ENCODE results near the gene LRMDA. TPM values are rescaled to one million over a fixed set of nuclear protein-coding genes. Genes with fewer than 3 reads are reported as not detected.
"Not testable (repeated sequence)": the region's sequence is repeated elsewhere in the genome, so short reads cannot be mapped to it uniquely, and the experiment has no call there.

The LRMDA gene
- total RNA-seq, 1 experiment from 2014 or later, result 7.9 TPM

DNA sequence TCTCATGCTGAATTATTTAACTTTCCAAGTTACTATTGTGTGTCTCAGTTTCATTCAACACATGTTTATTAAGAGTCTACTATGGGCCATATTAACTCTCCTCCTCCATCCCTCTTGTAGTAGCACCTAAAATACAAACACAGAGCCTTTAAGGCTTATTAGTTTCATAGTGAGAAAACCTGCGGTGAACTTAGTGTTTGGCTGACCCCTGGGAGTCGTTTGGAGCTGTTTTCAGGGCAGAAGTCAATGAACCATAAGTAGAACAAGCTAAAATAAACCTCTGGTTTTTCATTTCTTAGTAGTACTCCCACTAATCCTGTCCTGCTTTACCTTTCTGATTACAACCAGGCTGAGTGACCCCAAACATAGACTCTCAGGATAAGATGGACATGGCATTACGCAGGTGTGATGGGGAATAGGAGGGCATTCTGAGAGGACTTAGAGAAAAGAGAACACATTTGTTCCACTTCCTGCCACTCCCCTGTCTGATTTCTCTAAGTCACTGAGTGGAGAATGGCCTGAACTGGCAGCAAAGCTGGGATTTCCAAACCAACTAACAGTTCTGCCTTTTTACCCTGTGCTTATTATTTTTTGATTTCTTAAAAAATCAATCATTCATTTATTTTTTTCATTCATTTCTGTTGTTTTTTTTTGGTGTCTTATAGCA, 74.5 kb downstream of the LRMDA start:
- DNase-seq (ENCODE audit: low read depth), result no peak

DNA sequence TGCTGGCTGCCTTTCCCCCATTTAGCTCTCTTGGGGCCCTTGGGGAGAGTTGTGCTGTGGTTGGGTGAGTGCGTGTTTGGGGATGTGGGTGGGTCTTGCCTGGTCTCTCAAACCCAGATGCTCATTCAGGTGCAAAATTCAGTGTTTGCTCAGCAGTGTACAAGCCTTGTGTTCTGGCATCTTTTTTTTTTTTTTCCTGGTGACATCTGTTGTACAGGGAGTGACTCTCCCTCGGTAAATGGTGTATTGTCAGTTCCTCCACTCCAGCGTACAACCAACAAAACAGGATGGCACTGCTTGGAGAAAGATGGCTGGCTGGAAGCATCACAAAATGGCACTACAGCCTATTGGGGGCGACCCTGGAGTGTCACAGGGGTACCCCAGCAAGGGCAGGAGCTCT, 75.5 kb downstream of the LRMDA start:
- DNase-seq (ENCODE audit: low read depth), result no peak

DNA sequence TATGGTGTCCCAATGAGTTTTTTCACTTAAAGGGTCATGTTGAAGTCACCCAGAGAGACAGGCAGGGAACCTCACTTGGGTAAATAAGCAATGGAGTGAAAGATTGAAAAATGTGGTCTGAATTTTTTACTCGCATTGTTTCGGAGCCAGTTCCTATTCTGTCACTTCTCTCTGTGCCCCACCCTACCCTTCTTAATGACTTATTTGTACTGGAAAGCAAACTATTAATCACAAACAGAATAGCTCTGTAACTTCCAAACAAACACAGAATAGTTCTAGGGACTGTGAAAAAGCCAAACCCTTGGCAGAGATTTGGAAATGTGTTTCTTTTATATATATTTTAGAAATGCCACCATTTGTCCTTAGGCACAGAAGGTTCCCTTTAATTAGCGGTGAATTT, 76.0 kb downstream of the LRMDA start:
- DNase-seq (ENCODE audit: low read depth), result no peak

DNA sequence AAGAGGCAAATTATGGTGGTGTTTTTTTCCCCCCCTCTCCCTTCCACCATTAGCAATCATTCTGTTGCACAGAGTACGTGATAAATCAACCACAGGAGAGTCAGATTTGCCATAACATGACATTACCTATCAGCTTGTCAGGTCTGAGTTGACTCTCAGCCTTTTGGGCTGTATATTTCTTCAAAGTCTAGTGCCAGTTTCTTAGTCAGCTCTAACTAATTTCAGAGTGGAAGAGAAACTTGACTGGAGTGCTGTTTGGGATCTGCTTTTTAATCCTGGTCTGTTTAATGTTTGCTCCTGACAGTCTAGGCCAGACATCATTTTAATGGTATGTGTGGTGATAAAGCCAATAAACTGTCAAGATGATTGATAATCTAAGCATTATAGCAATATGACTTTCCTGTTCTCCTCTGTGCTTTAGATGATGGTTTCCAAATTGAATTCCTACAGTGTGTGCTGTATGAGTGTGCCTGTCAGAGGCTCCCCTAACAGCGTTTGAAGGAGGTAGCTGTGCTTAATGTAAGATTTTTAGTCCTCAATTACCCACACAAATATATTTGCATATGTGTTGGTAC, 76.9 kb downstream of the LRMDA start:
- DNase-seq (ENCODE audit: low read depth), result peak; percentile 3

DNA sequence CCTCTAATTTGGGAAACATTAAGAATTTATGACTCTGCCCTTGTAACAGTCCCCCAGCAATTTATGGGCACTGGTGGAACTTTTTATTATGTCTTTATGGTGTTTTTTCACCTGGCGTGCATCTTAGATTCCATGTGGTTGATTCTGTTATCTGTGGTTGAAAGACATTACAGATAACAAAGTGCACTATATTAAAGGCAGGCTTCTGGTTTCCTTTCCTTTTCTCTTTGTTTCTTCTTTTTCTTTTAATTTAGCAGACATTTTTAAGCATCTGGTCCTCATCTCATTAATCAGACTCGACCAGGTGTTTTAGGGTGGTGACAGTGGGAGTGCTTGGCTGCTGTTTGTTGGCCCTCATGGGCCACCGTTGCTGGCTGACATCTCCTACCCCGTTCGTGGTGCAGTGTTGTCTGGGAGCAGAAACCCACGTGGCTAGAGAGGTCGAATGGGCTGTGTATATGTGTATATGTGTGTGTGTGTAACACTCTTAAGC, 77.4 kb downstream of the LRMDA start:
- no peak for DNase-seq (ENCODE audit: low read depth)

DNA sequence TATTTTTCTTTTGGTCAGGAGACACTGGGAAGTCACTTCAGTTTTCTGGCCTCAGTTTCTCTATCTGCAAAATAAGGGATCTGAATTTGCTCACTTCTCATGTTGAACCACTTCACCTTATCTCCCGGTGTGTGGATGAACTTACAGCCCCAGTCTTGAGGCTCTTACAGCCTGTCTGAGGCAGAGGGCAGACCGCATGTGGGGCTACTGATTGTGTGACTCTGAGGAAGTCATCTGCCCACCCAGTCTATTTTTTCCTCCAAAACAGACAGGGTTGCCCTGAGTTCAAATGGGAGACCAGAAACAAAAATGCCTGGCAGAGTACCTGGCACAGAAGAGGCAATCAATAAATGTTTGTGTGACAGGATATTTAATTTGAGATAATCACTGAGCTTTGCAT, 78.3 kb downstream of the LRMDA start:
- DNase-seq (ENCODE audit: low read depth), result no peak

DNA sequence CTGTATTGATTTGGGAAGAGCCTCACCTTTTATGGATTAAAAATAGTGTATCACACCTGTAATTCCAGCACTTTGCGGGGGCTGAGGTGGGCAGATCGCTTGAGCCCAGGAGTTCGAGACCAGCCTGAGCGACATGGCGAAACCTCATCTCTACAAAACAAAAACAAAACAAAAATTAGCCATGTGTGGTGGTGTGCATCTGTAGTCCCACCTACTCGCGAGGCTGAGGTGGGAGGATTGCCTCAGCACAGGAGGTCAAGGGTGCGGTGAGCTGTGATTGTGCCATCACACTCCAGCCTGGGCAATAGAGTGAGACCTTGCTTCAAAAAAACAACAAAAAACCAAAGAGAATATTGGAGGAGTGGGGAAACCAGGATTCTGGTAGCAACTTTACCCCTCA, 79.6 kb downstream of the LRMDA start:
- no peak for DNase-seq (ENCODE audit: low read depth)

DNA sequence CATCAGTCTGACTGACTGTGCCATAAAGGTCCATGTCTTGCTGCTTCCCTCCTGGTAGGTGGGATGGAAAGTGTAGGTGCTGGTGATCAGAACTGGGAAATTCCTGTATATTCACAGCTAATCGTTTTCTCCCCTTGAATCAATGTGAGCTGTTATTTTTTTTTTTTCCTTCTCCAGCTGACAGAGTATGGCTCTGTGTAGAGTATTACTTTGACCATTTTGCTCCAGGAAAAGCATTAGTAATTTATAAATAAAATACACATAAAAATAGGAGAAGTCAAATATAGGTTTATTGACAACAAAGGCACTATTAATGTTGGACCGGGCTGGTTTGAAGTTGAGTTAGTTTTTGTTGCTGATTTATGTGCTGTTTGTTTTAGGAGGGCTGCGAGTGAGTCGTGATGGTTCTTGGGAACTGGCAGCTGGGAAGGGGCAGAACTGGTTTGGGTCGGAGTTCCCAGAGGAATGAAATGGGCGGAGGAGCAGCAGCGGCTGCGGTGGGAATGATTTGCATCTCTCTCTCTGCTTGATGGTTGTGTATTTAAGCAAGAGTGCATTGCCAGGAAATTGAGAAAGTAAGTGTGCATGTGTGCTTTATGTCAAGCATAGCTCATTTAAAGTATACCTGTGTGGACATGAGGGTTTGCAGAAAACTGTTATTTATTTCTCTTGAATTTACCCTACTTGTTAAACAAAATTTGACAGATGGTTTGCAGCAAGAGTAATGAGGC, 80.9 kb downstream of the LRMDA start:
- no peak for DNase-seq (ENCODE audit: low read depth)

DNA sequence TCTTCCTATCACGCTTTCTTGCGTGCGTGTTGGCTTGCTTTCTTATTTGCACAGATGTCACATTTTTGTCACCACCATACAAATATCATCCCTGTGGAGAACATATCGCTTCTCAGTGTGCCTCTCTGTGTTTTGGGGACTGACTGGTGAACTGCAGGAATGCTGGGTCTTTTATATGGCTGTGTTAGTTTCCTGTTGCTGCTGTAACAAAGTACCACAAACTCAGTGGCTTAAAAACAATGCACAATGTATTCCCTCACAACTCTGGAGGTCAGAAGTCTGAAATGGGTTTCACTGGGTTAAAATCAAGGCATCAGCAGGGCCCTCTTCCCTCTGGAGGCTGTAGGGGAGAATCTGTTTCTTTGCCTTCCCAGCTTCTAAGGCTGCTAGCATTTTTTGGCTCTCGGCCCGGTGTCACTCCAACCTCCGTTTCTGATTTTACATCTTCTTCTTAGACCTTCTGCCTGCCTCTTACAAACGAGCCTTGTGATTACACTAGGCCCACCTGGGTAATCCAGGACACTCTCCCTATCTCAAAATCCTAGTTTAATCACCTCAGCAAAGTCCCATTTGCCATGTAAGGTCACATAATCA, 82.0 kb downstream of the LRMDA start:
- DNase-seq (ENCODE audit: low read depth), result no peak

DNA sequence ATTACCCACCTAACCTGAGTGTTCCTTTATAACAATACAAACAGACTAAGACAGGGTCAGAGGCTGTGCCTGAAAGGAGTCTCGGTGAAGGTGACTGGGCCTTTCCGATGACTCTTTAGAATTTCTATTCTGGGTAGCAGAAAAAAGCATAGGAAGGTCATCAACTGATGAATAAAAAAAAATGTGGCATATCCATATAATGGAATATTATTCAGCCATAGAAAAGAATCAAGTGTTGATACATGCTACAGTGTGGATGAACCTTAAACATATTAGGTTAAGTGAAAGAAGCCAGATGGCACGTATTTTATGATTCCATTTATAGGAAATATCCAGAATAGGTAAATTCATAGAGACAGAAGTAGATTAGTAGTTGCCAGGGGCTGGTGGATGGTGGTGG, 83.4 kb downstream of the LRMDA start:
- DNase-seq (ENCODE audit: low read depth), result no peak

DNA sequence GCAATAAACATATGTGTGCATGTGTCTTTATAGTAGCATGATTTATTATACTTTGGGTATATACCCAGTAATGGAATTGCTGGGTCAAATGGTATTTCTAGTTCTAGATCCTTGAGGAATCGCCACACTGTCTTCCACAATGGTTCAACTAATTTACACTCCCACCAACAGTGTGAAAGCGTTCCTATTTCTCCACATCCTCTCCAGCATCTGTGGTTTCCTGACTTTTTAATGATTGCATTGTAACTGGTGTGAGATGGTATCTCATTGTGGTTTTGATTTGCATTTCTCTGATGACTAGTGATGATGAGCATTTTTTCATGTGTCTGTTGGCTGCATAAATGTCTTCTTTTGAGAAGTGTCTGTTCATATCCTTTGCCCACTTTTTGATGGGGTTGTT, 84.7 kb downstream of the LRMDA start:
- not testable (repeated sequence) for DNase-seq (ENCODE audit: low read depth)

DNA sequence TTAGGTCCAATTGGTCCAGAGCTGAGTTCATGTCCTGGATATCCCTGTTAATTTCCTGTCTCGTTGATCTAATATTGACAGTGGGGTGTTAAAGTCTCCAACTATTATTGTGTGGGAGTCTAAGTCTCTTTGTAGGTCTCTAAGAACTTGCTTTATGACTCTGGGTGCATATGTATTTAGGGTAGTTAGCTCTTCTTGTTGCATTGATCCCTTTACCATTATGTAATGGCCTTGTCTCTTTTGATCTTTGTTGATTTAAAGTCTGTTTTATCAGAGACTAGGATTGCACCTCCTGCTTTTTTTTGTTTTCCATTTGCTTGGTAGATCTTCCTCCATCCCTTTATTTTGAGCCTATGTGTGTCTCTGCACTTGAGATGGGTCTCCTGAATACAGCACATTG, 87.8 kb downstream of the LRMDA start:
- DNase-seq (ENCODE audit: low read depth), result not testable (repeated sequence)

DNA sequence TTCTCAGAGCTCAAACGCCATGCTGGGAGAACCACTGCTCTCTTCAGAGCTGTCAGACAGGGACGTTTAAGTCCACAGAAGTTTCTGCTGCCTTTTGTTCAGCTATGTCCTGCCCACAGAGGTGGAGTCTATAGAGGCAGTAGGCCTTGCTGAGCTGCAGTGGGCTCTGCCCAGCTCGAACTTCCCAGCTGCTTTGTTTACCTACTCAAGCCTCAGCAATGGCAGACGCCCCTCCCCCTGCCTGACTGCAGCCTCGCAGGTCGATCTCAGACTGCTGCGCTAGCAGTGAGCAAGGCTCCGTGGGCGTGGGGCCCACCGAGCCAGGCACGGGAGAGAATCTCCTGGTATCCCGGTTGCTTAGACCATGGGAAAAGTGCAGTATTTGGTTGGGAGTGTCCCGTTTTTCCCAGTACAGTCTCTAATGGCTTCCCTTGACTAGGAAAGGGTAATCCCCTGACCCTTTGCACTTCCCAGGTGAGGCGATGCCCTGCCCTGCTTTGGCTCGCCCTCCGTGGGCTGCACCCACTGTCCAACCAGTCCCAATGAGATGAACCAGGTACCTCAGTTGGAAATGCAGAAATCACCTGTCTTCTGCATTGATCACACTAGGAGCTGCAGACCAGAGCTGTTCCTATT, 89.9 kb downstream of the LRMDA start:
- not testable (repeated sequence) for DNase-seq (ENCODE audit: low read depth)

DNA sequence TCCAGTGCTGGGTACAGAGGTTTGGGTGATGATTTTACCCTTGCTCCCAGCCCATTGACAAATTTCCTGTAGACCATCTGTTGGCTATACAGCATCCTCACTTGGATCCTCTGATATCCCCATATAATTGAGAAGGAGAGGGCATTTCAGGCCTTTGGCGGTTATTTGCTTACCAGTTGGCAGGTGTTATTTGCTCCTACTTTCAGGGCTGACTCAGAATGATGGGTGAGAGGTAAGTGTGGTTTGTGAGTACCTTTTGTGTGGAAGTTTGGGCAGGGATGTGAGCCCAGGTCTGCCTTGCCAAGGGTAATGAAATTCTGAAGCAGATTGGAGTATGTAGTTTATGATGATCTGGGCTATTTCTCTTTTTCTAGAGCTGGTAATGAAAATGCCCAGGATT, 93.6 kb downstream of the LRMDA start:
- DNase-seq (ENCODE audit: low read depth), result no peak

DNA sequence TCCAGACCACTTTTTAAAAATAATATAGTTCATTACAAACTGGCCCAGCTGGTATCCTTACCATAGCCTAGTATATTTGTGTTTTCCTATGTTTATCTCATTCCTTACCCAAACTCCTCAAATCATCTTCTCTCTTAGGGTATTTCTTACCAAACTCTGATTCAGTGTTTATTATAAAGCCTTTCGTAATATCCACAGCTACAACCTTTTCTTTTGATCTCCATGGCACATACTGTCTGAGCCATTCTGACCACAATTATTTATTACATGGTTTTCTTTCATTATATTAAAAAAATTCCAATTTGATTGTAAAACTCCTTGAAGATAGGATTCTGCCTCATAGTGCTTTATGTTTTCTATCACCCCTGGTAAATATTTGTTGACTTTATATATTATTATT, 94.2 kb downstream of the LRMDA start:
- DNase-seq (ENCODE audit: low read depth), result peak; percentile 3

DNA sequence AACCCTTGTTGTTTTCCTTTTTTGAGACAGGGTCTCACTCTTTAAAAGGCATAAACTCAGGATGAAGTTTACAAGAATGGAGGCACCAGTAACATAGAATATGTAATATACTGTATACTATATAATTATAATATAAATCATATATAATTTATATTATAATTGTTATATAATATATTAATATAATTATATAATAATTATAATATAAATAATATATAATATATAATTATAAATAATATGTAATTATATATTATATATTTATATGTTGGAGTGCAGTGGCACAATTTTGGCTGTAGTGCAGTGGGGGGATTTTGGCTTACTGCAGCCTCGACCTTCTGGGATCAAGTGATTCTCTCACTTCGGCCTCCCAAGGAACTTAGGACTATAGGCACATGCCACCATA, 96.1 kb downstream of the LRMDA start:
- DNase-seq (ENCODE audit: low read depth), result no peak

DNA sequence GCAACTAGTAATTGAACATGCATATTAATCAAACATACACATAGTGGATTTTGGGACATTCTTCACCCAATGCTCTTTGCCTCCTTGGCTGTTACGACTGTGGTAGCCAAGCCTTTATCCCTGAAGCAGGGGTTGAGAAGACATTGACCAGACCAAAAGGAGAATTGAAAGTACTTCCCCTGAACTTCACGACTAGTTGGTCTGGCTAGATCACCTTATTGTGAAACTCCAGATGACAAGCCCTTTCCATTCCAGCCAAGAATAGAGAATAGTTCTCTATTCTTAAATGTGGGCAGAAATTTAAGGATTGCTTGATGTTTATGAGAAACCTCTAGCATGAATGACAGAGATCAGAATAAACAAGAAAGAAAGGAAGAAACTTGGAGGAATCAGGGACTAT, 97.0 kb downstream of the LRMDA start:
- no peak for DNase-seq (ENCODE audit: low read depth)

DNA sequence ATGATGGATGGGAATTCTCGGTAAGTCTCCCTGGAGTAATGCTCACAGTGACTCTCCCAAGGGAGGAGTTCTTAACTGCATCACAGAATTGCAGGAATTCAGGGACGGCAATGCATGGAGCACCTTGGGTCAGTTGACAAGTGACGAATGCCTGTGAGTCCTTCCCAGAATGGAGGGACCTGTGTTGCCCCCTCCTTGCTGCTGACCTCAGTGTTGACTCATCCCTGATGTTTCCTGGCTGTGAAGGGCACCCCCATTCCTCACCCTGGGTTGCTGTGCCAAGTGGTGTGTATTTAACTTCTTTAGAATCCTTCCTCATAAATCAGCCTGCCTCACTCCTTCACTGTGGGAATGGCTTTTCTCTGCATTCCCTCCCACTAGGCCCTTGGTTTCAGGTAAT, 98.9 kb downstream of the LRMDA start:
- DNase-seq (ENCODE audit: low read depth), result peak; percentile 69

DNA sequence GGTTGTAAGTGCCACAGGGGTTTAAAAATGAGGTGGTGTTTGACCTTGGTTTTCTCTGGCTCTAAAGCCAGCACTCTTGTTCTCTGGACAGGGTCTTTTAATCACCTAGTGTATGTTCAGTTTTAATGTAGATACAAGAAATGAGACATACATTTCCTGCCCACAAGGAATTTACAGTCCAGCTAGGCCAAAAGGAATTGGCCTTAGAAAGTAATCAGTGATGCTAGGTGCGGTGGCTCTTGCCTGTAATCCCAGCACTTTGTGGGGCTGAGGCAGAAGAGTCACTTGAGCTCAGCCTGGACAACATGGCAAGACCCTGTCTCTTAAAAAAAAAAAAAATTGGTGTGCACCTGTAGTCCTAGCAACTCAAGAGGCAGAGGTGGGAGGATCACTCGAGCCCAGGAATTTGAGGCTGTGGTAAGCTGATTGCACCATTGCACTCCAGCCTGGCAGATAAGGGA, 100.2 kb downstream of the LRMDA start:
- DNase-seq (ENCODE audit: low read depth), result no peak

DNA sequence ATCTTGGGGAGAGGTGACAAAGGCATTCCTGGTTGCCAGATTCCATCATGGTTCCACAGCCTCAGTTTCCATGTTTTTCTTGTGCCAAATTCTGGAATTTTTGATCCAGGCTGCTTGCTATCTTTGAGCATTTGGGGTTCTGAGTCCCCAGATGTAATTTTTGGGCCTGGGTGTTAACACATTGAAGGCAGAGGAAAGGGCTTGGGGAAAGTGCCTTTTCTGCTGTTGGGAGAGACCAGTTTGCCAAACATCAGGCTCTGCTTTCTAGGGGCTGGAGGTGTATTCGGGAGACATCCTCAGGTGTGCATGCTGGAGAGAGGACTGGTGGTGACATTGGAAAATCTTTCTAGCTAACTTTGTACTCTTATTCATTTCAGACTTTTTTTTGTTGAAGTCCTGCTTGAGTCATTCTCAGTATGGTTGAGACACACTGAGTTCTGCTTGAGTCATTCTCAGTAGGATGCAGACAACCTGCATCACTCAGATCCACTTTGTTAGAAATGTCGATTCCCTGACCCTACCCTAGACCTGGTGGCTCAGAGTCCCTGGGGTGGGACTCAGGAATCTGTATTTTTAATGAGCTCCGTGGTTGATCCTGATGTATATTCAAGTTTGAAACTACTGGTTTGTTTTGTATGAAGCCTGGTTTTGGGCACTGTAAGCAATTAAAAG, 101.0 kb downstream of the LRMDA start:
- peak; percentile 29 for DNase-seq (ENCODE audit: low read depth)

DNA sequence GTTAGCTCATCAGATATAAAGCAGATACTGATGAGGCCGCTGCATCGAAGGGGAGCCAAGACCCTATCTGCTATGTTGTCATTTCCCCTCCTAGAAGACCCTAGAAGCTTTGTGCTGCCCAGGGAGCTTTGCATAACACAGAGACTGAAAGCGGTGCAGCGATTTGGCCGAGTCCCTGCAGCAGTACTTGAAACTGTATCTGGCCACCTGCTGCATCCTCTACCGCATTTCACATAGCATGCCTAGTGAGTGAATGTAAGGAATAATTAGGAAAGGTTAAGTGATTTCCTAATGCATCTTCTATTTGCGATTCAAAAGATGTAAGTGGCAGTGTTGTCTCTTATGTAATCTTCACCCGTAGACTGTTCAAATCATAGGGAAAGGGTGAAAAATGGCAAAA, 106.7 kb downstream of the LRMDA start:
- no peak for DNase-seq (ENCODE audit: low read depth)

DNA sequence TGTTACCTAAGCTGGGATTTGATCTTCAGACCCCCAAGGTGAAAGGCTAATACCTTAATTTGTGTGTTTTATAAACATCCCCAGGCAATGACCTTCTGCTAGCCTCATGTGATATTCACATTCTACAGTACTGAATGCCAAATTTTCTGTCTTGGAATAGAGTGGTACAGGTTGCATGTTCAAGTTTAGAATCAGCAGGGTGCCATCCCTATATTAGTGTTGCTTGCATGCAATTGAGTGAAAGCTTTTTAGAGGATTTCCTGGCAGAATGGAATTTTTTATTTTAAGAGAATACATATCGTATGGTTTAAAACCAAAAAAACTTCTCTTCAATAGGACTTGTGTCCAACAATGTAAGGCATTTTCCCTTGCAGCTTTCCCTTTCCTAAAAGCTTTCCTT, 107.3 kb downstream of the LRMDA start:
- no peak for DNase-seq (ENCODE audit: low read depth)

Data from RPMI7951 (cell line).